ENCODE results near the gene FBXL12.
"Not testable (repeated sequence)": the region's sequence is repeated elsewhere in the genome, so short reads cannot be mapped to it uniquely, and the experiment has no call there.

The FBXL12 gene

GRCh38 chr19:9791552-9792205 is 27.2 kb downstream of the FBXL12 start:
- peak; percentile 89 for DNase-seq

DNA sequence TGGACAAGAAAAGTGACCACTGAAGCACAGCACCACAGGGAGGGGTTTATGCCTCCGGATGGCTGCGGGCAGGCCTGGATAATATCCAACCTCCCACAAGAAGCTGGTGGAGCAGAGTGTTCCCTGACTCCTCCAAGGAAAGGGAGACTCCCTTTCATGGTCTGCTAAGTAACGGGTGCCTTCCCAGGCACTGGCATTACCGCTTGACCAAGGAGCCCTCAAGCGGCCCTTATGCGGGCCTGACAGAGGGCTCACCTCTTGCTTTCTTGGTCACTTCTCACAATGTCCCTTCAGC is 27.9 kb downstream of the FBXL12 start:
- not testable (repeated sequence) for DNase-seq

DNA sequence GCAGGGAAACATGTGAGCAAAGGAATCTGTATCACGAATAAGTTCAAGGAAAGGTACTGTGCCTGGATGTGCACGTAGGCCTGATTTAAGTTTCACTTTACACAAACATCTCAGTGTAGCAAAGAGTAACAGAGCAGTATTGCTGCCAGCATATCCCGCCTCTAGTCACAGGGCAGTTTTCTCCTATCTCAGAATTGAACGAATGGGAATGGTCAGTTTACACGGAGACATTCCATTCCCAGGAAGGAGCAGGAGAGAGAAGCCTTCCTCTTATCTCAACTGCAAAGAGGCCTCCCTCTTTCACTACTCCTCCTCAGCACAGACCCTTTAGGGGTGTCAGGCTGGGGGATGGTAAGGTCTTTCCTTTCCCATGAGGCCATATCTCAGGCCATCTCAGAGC is 29.3 kb downstream of the FBXL12 start:
- not testable (repeated sequence) for DNase-seq

GRCh38 chr19:9789066-9789465 is 29.8 kb downstream of the FBXL12 start:
- no peak for DNase-seq

DNA sequence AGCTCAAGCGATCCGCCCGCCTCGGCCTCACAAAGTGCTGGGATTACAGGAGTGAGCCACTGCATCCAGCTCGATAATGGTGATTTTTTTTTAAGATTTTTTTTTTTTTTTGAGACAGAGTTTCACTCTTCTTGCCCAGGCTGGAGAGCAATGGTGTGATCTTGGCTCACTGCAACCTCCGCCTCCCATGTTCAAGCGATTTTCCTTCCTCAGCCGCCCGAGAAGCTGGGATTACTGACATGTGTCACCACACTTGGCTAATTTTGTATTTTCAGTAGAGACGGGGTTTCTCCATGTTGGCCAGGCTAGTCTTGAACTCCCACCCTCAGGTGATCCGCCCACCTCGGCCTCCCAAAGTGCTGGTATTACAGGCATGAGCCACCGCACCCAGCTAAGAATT is 30.3 kb downstream of the FBXL12 start:
- DNase-seq = not testable (repeated sequence)

DNA sequence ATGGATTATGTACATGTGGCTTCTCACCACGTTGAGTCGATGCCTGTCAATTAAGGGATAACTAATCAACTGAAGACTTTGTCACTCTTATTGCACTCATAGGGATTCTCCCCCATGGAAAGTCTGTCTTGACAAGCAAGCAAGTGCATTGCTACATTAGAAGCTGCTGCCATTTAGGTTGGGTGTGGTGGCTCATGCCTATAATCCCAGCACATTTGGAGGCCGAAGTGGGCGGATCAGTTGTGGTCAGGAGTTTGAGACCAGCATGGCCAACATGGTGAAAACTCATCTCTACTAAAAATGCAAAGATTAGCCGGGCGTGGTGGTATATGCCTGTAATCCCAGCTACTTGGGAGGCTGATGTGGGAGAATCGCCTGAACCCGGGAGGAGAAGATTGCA is 32.1 kb downstream of the FBXL12 start:
- DNase-seq = no peak

- no peak for DNase-seq
These were observed 32.5 kb downstream of the FBXL12 start for GRCh38 chr19:9786342-9786741.

GRCh38 chr19:9785367-9786331 is 33.2 kb downstream of the FBXL12 start:
- peak; percentile 84 for DNase-seq

- not testable (repeated sequence) for DNase-seq
These were observed 34.7 kb downstream of the FBXL12 start for GRCh38 chr19:9784163-9784496.

GRCh38 chr19:9782338-9782737 is 36.5 kb downstream of the FBXL12 start:
- DNase-seq = no peak

DNA sequence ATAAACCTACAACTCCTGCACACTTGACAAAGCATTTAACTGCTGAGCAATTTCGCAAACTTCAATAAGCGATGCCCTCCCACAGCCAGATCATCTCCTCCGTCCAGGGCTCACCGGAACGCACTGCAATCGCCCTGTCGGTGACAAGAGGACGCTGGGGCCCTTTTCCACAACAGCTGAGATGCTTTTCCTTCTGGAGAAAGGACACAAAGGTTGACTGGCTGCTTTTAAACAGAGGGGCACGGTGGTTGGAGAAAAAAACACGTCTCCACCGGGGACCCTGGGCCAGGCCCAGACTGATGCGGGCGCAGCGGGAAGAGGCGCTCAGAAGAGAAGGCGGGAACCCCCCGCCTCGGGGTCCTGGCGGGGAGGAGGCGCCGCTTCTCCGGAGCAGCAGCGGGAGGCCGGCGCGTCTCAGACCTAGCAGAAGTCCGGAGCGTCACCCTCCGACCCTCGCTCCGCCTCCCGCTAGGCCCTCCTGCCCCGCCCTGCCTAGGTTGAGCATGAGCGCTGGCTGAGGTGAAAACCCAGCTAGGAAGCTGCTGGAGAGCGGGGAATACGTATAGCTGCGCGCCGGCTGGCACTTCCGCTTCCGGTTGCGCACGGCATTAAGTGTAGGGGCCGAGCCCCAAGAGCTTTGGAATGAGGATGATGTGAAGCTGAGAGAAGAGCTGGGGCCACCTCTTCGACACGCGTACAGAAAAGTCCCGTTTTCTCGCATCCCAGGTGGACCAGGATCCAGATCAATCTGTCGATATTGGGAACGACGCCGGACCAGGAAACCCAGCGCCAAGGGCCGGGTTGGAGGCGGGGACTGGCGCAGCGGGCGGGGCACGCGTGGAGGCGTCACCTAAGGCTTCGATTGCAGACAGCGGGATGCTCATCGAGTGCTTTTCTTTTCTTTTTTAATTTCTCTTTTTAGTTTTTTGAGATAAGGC is 50.4 kb downstream of the FBXL12 start, which contains the start of gene ZNF846:
Gene ZNF846, minus strand, starts transcription at position 564 of the 938 bp plus-strand sequence. CDS start 3,788 bp downstream, outside the sequence.
- DNase-seq = peak; percentile 95

Data from HCEC 1CT (cell line).